Measurements from ENCODE around the gene GATA2.

The GATA2 gene

GRCh38 chr3:128480717-128481437 lies 12.1 kb downstream of the GATA2 start:
- no peaks in the 10 kb centered on the region for H3K4me1 ChIP-seq (ENCODE audit: control insufficient read depth, insufficient read depth, low read length)
- no peak overlapping the region for H3K4me3 ChIP-seq (ENCODE audit: low read length in 2 of 2)
- H3K9ac ChIP-seq (ENCODE audit: low read length in 2 of 2): no peak overlapping the region
- H3K9me3 ChIP-seq (ENCODE audit: control insufficient read depth in 2 of 2, low read length in 2 of 2): no peaks in the 10 kb centered on the region
- no peak overlapping the region for H3K27ac ChIP-seq (ENCODE audit: low read length)
- peaks cover 65 to 72% of the 10 kb centered on the region in 2 donors for H3K27me3 ChIP-seq (ENCODE audit: control insufficient read depth in 1 of 2, insufficient read depth in 2 of 2, low read length in 2 of 2)
- no peaks in the 10 kb centered on the region for H3K36me3 ChIP-seq (ENCODE audit: control insufficient read depth in 2 of 2, insufficient read depth in 2 of 2, low read length in 2 of 2)

GRCh38 chr3:128480278-128480677 lies 12.7 kb downstream of the GATA2 start:
- Histone ChIP-seq H3K27me3 (ENCODE audit: control insufficient read depth in 1 of 2, insufficient read depth in 2 of 2, low read length in 2 of 2) (peaks cover 62 to 69% of the 10 kb centered on the region in 2 donors), H3K9ac (ENCODE audit: low read length in 2 of 2) (no peak overlapping the region), H3K4me1 (ENCODE audit: control insufficient read depth, insufficient read depth, low read length) (no peaks in the 10 kb centered on the region), H3K9me3 (ENCODE audit: control insufficient read depth in 2 of 2, low read length in 2 of 2) (no peaks in the 10 kb centered on the region), H3K4me3 (ENCODE audit: low read length in 2 of 2) (no peak overlapping the region), H3K27ac (ENCODE audit: low read length) (no peak overlapping the region), H3K36me3 (ENCODE audit: control insufficient read depth in 2 of 2, insufficient read depth in 2 of 2, low read length in 2 of 2) (no peaks in the 10 kb centered on the region)

GRCh38 chr3:128479558-128480086 lies 13.4 kb downstream of the GATA2 start:
- no peaks in the 10 kb centered on the region for H3K4me1 ChIP-seq (ENCODE audit: control insufficient read depth, insufficient read depth, low read length)
- no peak overlapping the region for H3K27ac ChIP-seq (ENCODE audit: low read length)
- no peak overlapping the region for H3K4me3 ChIP-seq (ENCODE audit: low read length in 2 of 2)
- no peaks in the 10 kb centered on the region for H3K36me3 ChIP-seq (ENCODE audit: control insufficient read depth in 2 of 2, insufficient read depth in 2 of 2, low read length in 2 of 2)
- H3K9me3 ChIP-seq (ENCODE audit: control insufficient read depth in 2 of 2, low read length in 2 of 2): no peaks in the 10 kb centered on the region
- H3K27me3 ChIP-seq (ENCODE audit: control insufficient read depth in 1 of 2, insufficient read depth in 2 of 2, low read length in 2 of 2): peaks cover 55 to 63% of the 10 kb centered on the region in 2 donors
- no peak overlapping the region for H3K9ac ChIP-seq (ENCODE audit: low read length in 2 of 2)

GRCh38 chr3:128478576-128479506 lies 14.2 kb downstream of the GATA2 start:
- Histone ChIP-seq H3K4me1 (ENCODE audit: control insufficient read depth, insufficient read depth, low read length) (no peaks in the 10 kb centered on the region), H3K9ac (ENCODE audit: low read length in 2 of 2) (no peak overlapping the region), H3K27me3 (ENCODE audit: control insufficient read depth in 1 of 2, insufficient read depth in 2 of 2, low read length in 2 of 2) (peaks cover 51 to 55% of the 10 kb centered on the region in 2 donors), H3K4me3 (ENCODE audit: low read length in 2 of 2) (no peak overlapping the region), H3K36me3 (ENCODE audit: control insufficient read depth in 2 of 2, insufficient read depth in 2 of 2, low read length in 2 of 2) (no peaks in the 10 kb centered on the region), H3K27ac (ENCODE audit: low read length) (no peak overlapping the region), H3K9me3 (ENCODE audit: control insufficient read depth in 2 of 2, low read length in 2 of 2) (no peaks in the 10 kb centered on the region)

- Histone ChIP-seq H3K9me3 (ENCODE audit: control insufficient read depth in 2 of 2, low read length in 2 of 2) (no peaks in the 10 kb centered on the region), H3K27ac (ENCODE audit: low read length) (no peak overlapping the region), H3K4me1 (ENCODE audit: control insufficient read depth, insufficient read depth, low read length) (no peaks in the 10 kb centered on the region), H3K27me3 (ENCODE audit: control insufficient read depth in 1 of 2, insufficient read depth in 2 of 2, low read length in 2 of 2) (peaks cover 43 to 53% of the 10 kb centered on the region in 2 donors), H3K4me3 (ENCODE audit: low read length in 2 of 2) (no peak overlapping the region), H3K36me3 (ENCODE audit: control insufficient read depth in 2 of 2, insufficient read depth in 2 of 2, low read length in 2 of 2) (no peaks in the 10 kb centered on the region), H3K9ac (ENCODE audit: low read length in 2 of 2) (no peak overlapping the region)
These were observed 16.3 kb downstream of the GATA2 start for GRCh38 chr3:128476659-128477058.

GRCh38 chr3:128475355-128475754 lies 17.6 kb downstream of the GATA2 start:
- Histone ChIP-seq H3K9ac (ENCODE audit: low read length in 2 of 2) (no peak overlapping the region), H3K4me1 (ENCODE audit: control insufficient read depth, insufficient read depth, low read length) (no peaks in the 10 kb centered on the region), H3K27ac (ENCODE audit: low read length) (no peak overlapping the region), H3K9me3 (ENCODE audit: control insufficient read depth in 2 of 2, low read length in 2 of 2) (no peaks in the 10 kb centered on the region), H3K4me3 (ENCODE audit: low read length in 2 of 2) (no peak overlapping the region), H3K36me3 (ENCODE audit: control insufficient read depth in 2 of 2, insufficient read depth in 2 of 2, low read length in 2 of 2) (no peaks in the 10 kb centered on the region), H3K27me3 (ENCODE audit: control insufficient read depth in 1 of 2, insufficient read depth in 2 of 2, low read length in 2 of 2) (peaks cover 37 to 52% of the 10 kb centered on the region in 2 donors)

- no peak overlapping the region for H3K27ac ChIP-seq (ENCODE audit: low read length)
- H3K27me3 ChIP-seq (ENCODE audit: control insufficient read depth in 1 of 2, insufficient read depth in 2 of 2, low read length in 2 of 2): peaks cover 29 to 47% of the 10 kb centered on the region in 2 donors
- H3K36me3 ChIP-seq (ENCODE audit: control insufficient read depth in 2 of 2, insufficient read depth in 2 of 2, low read length in 2 of 2): no peaks in the 10 kb centered on the region
- H3K9ac ChIP-seq (ENCODE audit: low read length in 2 of 2): no peak overlapping the region
- no peak overlapping the region for H3K4me3 ChIP-seq (ENCODE audit: low read length in 2 of 2)
- H3K9me3 ChIP-seq (ENCODE audit: control insufficient read depth in 2 of 2, low read length in 2 of 2): no peaks in the 10 kb centered on the region
- no peaks in the 10 kb centered on the region for H3K4me1 ChIP-seq (ENCODE audit: control insufficient read depth, insufficient read depth, low read length)
These were observed 19.3 kb downstream of the GATA2 start for GRCh38 chr3:128473737-128474136.

- Histone ChIP-seq H3K9ac (ENCODE audit: low read length in 2 of 2) (no peak overlapping the region), H3K27ac (ENCODE audit: low read length) (no peak overlapping the region), H3K4me3 (ENCODE audit: low read length in 2 of 2) (no peak overlapping the region), H3K4me1 (ENCODE audit: control insufficient read depth, insufficient read depth, low read length) (no peaks in the 10 kb centered on the region), H3K27me3 (ENCODE audit: control insufficient read depth in 1 of 2, insufficient read depth in 2 of 2, low read length in 2 of 2) (peaks cover 29 to 42% of the 10 kb centered on the region in 2 donors), H3K9me3 (ENCODE audit: control insufficient read depth in 2 of 2, low read length in 2 of 2) (no peaks in the 10 kb centered on the region), H3K36me3 (ENCODE audit: control insufficient read depth in 2 of 2, insufficient read depth in 2 of 2, low read length in 2 of 2) (no peaks in the 10 kb centered on the region)
These were observed 19.9 kb downstream of the GATA2 start for GRCh38 chr3:128473180-128473519.

- no peak overlapping the region for H3K27ac ChIP-seq (ENCODE audit: low read length)
These were observed 20.4 kb downstream of the GATA2 start for GRCh38 chr3:128472449-128473179.

GRCh38 chr3:128471720-128472119 lies 21.3 kb downstream of the GATA2 start:
- Histone ChIP-seq H3K27me3 (ENCODE audit: control insufficient read depth in 1 of 2, insufficient read depth in 2 of 2, low read length in 2 of 2) (peaks cover 23 to 33% of the 10 kb centered on the region in 2 donors), H3K4me3 (ENCODE audit: low read length in 2 of 2) (no peak overlapping the region)

More at GRCh38 chr3:128472449-128473179, 20.4 kb downstream of the GATA2 start:
- Histone ChIP-seq H3K4me1 (ENCODE audit: control insufficient read depth, insufficient read depth, low read length) (no peaks in the 10 kb centered on the region), H3K9me3 (ENCODE audit: control insufficient read depth in 2 of 2, low read length in 2 of 2) (no peaks in the 10 kb centered on the region), H3K4me3 (ENCODE audit: low read length in 2 of 2) (no peak overlapping the region), H3K36me3 (ENCODE audit: control insufficient read depth in 2 of 2, insufficient read depth in 2 of 2, low read length in 2 of 2) (no peaks in the 10 kb centered on the region), H3K9ac (ENCODE audit: low read length in 2 of 2) (no peak overlapping the region), H3K27me3 (ENCODE audit: control insufficient read depth in 1 of 2, insufficient read depth in 2 of 2, low read length in 2 of 2) (peaks cover 26 to 37% of the 10 kb centered on the region in 2 donors)

More at GRCh38 chr3:128471720-128472119, 21.3 kb downstream of the GATA2 start:
- Histone ChIP-seq H3K9ac (ENCODE audit: low read length in 2 of 2) (no peak overlapping the region), H3K4me1 (ENCODE audit: control insufficient read depth, insufficient read depth, low read length) (no peaks in the 10 kb centered on the region), H3K36me3 (ENCODE audit: control insufficient read depth in 2 of 2, insufficient read depth in 2 of 2, low read length in 2 of 2) (no peaks in the 10 kb centered on the region), H3K9me3 (ENCODE audit: control insufficient read depth in 2 of 2, low read length in 2 of 2) (no peaks in the 10 kb centered on the region), H3K27ac (ENCODE audit: low read length) (no peak overlapping the region)

All from stomach smooth muscle (tissue), 2 donors.